Measurements from ENCODE around the gene MUC6. TPM values are rescaled to one million over a fixed set of nuclear protein-coding genes. Genes with fewer than 3 reads are reported as not detected.

MUC6 gene
- total and polyA plus RNA-seq, 2 of the 8 experiments (the other 6 are each of a cell fraction or from before 2014, with no cell fraction given): not detected

GRCh38 chr11:963852-964251, 72.7 kb downstream of the MUC6 start:
- peaks cover 0 to 6% of the 10 kb centered on the region in 2 experiments for H4K20me1 ChIP-seq (replicated peaks in 1 of 2; ENCODE audit: control insufficient read depth in 1 of 2, insufficient read depth in 2 of 2, low read length in 2 of 2)
- TF ChIP-seq TEAD4 (IDR thresholded peaks at IDR 0.05; ENCODE audit: low read depth, low read length): no peak
- TF ChIP-seq ASH2L (IDR thresholded peaks at IDR 0.05; ENCODE audit: low read length): no peak
- TF ChIP-seq GABPA (IDR thresholded peaks at IDR 0.05; ENCODE audit: borderline replicate concordance, insufficient read depth, low read length): no peak
- TF ChIP-seq SIX5 (IDR thresholded peaks at IDR 0.05; ENCODE audit: low read depth, low read length): no peak
- no peak for TF ChIP-seq CTCF (IDR thresholded peaks at IDR 0.05; ENCODE audit: control extremely low read depth in 1 of 3, insufficient read depth in 1 of 3, low read depth in 1 of 3, low read length in 3 of 3)
- TF ChIP-seq SRF (IDR thresholded peaks at IDR 0.05; ENCODE audit: low read depth, low read length): no peak
- TF ChIP-seq FOSL1 (IDR thresholded peaks at IDR 0.05; ENCODE audit: insufficient read depth, low read depth, low read length): no peak
- TF ChIP-seq BACH1 (IDR thresholded peaks at IDR 0.05; ENCODE audit: low read length): no peak
- no peak for TF ChIP-seq PHF8 (conservative IDR thresholded peaks at IDR 0.05; ENCODE audit: low read depth, low read length)
- TF ChIP-seq POLR2AphosphoS5 (IDR thresholded peaks at IDR 0.05; ENCODE audit: low read depth, low read length): no peak
- TF ChIP-seq JUND (IDR thresholded peaks at IDR 0.05; ENCODE audit: low read length): no peak
- no peak for TF ChIP-seq EP300 (IDR thresholded peaks at IDR 0.05; ENCODE audit: borderline replicate concordance in 1 of 2, low read depth in 2 of 2, low read length in 2 of 2)

More at GRCh38 chr11:963852-964251, 72.7 kb downstream of the MUC6 start:
- Histone ChIP-seq H3K36me3 (ENCODE audit: control insufficient read depth in 2 of 4, insufficient read depth in 4 of 4, low read length in 3 of 4) (peaks cover 0 to 38% (median 11%) of the 10 kb centered on the region in 4 experiments; a peak in 3 of 8 replicates), H4K8ac (ENCODE audit: extremely low read depth, insufficient read depth, low read length) (no peak overlapping the region), H2BK5ac (ENCODE audit: low read depth, low read length) (no peak overlapping the region), H3K9ac (replicated peaks in 1 of 4; ENCODE audit: extremely low read depth in 1 of 4, low read depth in 3 of 4, low read length in 3 of 4) (no peak overlapping the region), H2BK12ac (ENCODE audit: low read depth, low read length) (no peak overlapping the region), H3K9me3 (ENCODE audit: insufficient read depth in 2 of 2, low read depth in 1 of 2, low read length in 1 of 2) (peaks cover 3 to 9% of the 10 kb centered on the region in 2 experiments; a peak in 2 of 4 replicates), H2AK5ac (ENCODE audit: low read depth, low read length) (no peak overlapping the region), H3K4ac (replicated peaks; ENCODE audit: insufficient read length, low read depth, low read length) (no peak overlapping the region), H3K27ac (ENCODE audit: low read depth, low read length) (no peak overlapping the region), H3K23me2 (ENCODE audit: low read depth, low read length) (0 out of 2 replicates have a peak, but pooled peaks cover 2% of the 10 kb centered on the region), H4K5ac (ENCODE audit: insufficient read length, low read depth, low read length) (no peak overlapping the region), H2BK20ac (ENCODE audit: low read length) (no peak overlapping the region), H3K56ac (replicated peaks; ENCODE audit: insufficient read length, low read depth, low read length) (no peak overlapping the region), H3K27me3 (replicated peaks in 1 of 4; ENCODE audit: control insufficient read depth in 3 of 4, extremely low read depth in 1 of 4, insufficient read depth in 3 of 4, low read length in 3 of 4) (no peaks in the 10 kb centered on the region), H3K4me1 (replicated peaks in 1 of 4; ENCODE audit: control insufficient read depth in 3 of 4, insufficient read depth in 4 of 4, low read length in 3 of 4) (peaks cover 0 to 5% (median 1%) of the 10 kb centered on the region in 4 experiments; a peak in 2 of 7 replicates), H2AFZ (ENCODE audit: low read length) (no peak overlapping the region), H3K4me2 (ENCODE audit: insufficient read depth in 1 of 2, low read depth in 2 of 2, low read length in 2 of 2) (no peak overlapping the region), H3K14ac (ENCODE audit: insufficient read length) (no peak overlapping the region), H3K4me3 (ENCODE audit: extremely low read depth in 1 of 4, insufficient read depth in 2 of 4, low read depth in 3 of 4, low read length in 4 of 4) (no peak overlapping the region), H2BK15ac (ENCODE audit: low read length) (no peak overlapping the region), H3K79me2 (ENCODE audit: control insufficient read depth in 1 of 2, insufficient read depth in 2 of 2, low read length in 2 of 2) (peaks cover 0 to 9% of the 10 kb centered on the region in 2 experiments; a peak in 1 of 4 replicates), H3K79me1 (ENCODE audit: low read depth, low read length) (peaks cover 11% of the 10 kb centered on the region), H3K23ac (ENCODE audit: insufficient read length) (no peak overlapping the region), H2BK120ac (replicated peaks; ENCODE audit: low read depth, low read length) (no peak overlapping the region), H3K18ac (ENCODE audit: extremely low read depth, low read length) (no peak overlapping the region), H4K91ac (replicated peaks; ENCODE audit: insufficient read length, low read length) (no peak overlapping the region)
- no peak for FAIRE-seq
- CTCF ChIA-PET (ENCODE audit: partially characterized antibody): interaction anchor here (0.9 kb wide), 1 partner anchor 87 kb away, joined by 4 read pairs; no protein-coding TSS in a partner anchor
- WGBS, 2 experiments (ENCODE audit: extremely low coverage in 1 of 2, insufficient coverage in 1 of 2, insufficient read length in 1 of 2, insufficient replicate concordance in 2 of 2, low coverage in 1 of 2, low lambda C conversion rate in 2 of 2, missing lambda C conversion rate in 1 of 2): 96% methylated on average over 7 of the region's 7 CpGs; no CpG with 5 or more reads in 1 of the 2 experiments
- POLR2A ChIA-PET (ENCODE audit: partially characterized antibody): no interaction called here
- DNase-seq (ENCODE audit: low read depth in 1 of 2, low spot score in 2 of 2): no peak

All from H1 (cell line).